ENCODE measurements around the gene PTPMT1.

Gene PTPMT1

DNA sequence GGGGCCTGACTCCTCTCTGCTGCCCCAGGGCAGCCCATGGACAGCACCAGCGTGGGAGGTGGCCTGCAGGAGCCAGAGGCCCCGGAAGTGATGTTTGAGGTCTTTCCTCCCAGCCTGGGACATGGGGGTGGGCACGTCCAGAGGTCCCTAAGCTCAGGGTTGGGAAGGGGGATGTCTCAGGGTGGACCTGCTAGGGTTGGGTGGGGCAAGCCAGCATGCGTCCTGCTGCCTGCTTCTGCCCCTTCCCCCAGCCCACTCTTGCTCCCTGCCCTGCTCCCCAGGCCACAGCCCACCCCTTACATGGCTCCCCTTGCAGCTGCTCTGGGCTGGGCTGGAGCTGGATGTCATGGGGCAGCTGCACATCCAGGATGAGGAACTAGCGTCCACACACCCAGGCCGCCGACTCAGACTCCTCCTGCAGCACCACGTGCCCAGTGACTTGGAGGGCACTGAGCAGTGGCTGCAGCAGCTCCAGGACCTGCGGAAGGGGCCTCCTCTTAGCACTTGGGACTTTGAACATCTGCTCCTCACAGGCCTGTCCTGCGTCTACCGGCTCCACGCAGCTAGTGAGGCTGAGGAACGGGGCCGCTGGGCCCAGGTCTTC is 22.4 kb downstream of the PTPMT1 start:
- H3K27ac ChIP-seq, result no peak overlapping the region
- no peak overlapping the region for H2AFZ ChIP-seq
- H3K4me1 ChIP-seq, result no peaks in the 10 kb centered on the region
- no peaks in the 10 kb centered on the region for H3K36me3 ChIP-seq (ENCODE audit: control insufficient read depth, insufficient read depth, low read length)
- H3K27me3 ChIP-seq (ENCODE audit: control insufficient read depth, insufficient read depth, low read length), result no peaks in the 10 kb centered on the region
- H3K4me2 ChIP-seq (ENCODE audit: low read length), result no peak overlapping the region
- no peaks in the 10 kb centered on the region for H3K79me2 ChIP-seq
- TF ChIP-seq, protein P1, sequence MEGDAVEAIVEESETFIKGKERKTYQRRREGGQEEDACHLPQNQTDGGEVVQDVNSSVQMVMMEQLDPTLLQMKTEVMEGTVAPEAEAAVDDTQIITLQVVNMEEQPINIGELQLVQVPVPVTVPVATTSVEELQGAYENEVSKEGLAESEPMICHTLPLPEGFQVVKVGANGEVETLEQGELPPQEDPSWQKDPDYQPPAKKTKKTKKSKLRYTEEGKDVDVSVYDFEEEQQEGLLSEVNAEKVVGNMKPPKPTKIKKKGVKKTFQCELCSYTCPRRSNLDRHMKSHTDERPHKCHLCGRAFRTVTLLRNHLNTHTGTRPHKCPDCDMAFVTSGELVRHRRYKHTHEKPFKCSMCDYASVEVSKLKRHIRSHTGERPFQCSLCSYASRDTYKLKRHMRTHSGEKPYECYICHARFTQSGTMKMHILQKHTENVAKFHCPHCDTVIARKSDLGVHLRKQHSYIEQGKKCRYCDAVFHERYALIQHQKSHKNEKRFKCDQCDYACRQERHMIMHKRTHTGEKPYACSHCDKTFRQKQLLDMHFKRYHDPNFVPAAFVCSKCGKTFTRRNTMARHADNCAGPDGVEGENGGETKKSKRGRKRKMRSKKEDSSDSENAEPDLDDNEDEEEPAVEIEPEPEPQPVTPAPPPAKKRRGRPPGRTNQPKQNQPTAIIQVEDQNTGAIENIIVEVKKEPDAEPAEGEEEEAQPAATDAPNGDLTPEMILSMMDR (IDR thresholded peaks at IDR 0.05), result no peak
- no peak overlapping the region for H3K9ac ChIP-seq
- no peak overlapping the region for H3K4me3 ChIP-seq (ENCODE audit: low read depth, low read length)
- no peaks in the 10 kb centered on the region for H3K9me3 ChIP-seq (ENCODE audit: control insufficient read depth, low read length)

DNA sequence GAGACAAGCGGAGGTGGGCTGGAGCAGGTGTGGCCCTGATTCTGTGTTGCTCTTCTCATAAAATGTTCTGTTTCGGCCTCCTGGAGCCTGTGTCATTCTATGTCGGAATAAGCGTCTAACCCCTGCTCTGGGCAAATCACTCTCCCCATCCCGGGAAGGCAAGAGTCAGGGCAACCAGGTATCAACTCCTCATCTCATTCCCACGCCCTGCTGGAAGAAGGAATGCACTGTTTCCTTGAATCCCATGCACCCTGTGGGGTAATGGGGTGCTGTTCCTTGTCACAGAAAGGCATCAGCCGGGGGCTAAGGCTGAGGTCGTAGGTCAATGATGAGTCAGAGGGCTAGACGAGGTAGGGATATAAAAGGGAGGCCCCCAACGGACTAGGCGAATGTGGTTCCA is 23.7 kb downstream of the PTPMT1 start:
- Histone ChIP-seq H3K4me1 (peaks cover 4% of the 10 kb centered on the region), H2AFZ (no peak overlapping the region), H3K9ac (no peak overlapping the region), H3K4me3 (ENCODE audit: low read depth, low read length) (no peak overlapping the region), H3K27ac (no peak overlapping the region), H3K79me2 (no peaks in the 10 kb centered on the region), H3K4me2 (ENCODE audit: low read length) (no peak overlapping the region), H3K9me3 (ENCODE audit: control insufficient read depth, low read length) (no peaks in the 10 kb centered on the region), H3K27me3 (ENCODE audit: control insufficient read depth, insufficient read depth, low read length) (no peaks in the 10 kb centered on the region), H3K36me3 (ENCODE audit: control insufficient read depth, insufficient read depth, low read length) (no peaks in the 10 kb centered on the region)
- TF ChIP-seq, protein P1 (IDR thresholded peaks at IDR 0.05), result no peak

DNA sequence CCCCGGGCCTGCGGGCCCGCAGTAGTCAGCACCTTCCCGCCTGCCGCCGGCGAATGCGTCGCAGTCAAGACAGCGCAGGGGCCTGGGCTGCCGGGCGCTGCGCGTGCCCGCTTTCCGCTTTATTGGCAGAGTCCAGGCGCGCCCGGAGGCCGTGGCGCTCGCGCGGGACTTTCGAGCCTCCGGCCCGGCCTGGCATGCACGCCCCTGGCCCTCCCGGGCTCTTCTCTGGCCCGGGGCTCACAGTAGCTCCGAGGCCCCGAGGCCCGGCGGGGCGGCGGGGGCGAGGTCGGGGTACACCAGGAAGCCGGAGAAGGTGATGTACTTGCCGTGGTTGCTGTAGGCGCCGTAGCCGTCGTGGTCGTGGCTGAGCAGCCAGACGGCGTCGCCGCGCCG is 24.2 kb downstream of the PTPMT1 start:
- Histone ChIP-seq H3K9me3 (ENCODE audit: control insufficient read depth, low read length) (no peaks in the 10 kb centered on the region), H2AFZ (no peak overlapping the region), H3K27ac (no peak overlapping the region), H3K4me3 (ENCODE audit: low read depth, low read length) (no peak overlapping the region), H3K9ac (no peak overlapping the region), H3K4me1 (peaks cover 4% of the 10 kb centered on the region), H3K27me3 (ENCODE audit: control insufficient read depth, insufficient read depth, low read length) (no peaks in the 10 kb centered on the region), H3K79me2 (no peaks in the 10 kb centered on the region), H3K36me3 (ENCODE audit: control insufficient read depth, insufficient read depth, low read length) (no peaks in the 10 kb centered on the region), H3K4me2 (ENCODE audit: low read length) (no peak overlapping the region)
- TF ChIP-seq, protein P1 (IDR thresholded peaks at IDR 0.05), result no peak

DNA sequence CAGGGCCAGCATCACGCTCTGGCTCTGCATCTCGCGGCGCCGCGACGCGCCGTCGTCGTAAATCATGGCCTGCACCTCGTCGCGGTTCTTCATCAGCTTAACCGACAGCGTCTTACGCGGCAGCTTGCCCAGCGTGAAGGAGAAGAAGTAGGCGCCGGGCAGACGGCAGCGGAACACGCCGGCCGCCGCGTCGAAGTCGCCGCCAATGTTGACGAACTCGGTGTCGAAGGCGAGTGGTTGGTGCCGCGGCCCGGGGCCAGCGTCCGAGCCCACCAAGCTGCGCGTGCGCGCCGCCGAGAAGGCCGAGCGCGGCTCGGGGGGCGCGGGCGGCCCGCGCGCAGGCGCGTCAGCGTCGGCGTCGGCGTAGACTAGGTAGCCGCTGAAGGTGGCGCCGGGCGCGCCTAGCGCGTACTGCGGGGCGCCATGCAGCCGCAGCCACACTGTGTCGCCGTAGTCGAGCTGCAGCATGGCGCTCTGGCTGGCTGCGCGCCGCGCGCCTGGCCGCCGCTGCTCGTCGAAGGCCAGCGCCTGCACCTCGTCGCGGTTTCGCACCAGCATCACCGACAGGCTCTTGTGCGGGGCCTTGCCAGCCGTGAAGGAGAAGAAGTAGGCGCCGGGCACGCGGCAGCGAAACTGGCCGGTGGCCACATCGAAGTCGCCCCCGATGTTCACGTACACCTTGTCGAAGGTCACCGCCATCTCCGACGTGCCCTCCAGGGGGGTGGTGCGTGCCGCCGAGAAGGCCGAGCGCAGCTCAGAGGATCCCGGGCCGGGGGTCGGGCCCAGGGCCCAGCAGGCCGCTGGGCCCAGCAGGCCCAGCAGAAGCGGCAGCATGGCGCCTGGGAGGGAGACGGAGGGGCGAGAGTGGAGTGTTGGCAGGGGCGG is 24.8 kb downstream of the PTPMT1 start:
- no peak overlapping the region for H3K27ac ChIP-seq
- peaks cover 4% of the 10 kb centered on the region for H3K4me1 ChIP-seq
- H3K36me3 ChIP-seq (ENCODE audit: control insufficient read depth, insufficient read depth, low read length), result no peaks in the 10 kb centered on the region
- TF ChIP-seq, protein P1 (IDR thresholded peaks at IDR 0.05), result no peak
- H3K79me2 ChIP-seq, result no peaks in the 10 kb centered on the region
- H2AFZ ChIP-seq, result no peak overlapping the region
- H3K4me2 ChIP-seq (ENCODE audit: low read length), result no peak overlapping the region
- H3K27me3 ChIP-seq (ENCODE audit: control insufficient read depth, insufficient read depth, low read length), result no peaks in the 10 kb centered on the region
- H3K9ac ChIP-seq, result no peak overlapping the region
- H3K9me3 ChIP-seq (ENCODE audit: control insufficient read depth, low read length), result no peaks in the 10 kb centered on the region
- no peak overlapping the region for H3K4me3 ChIP-seq (ENCODE audit: low read depth, low read length)

Measured in parathyroid adenoma (tissue), 2 donors.